Tongue (tissue), 2 donors: ENCODE measurements around the gene NIPBL. TPM values are rescaled to one million over a fixed set of nuclear protein-coding genes. Genes with fewer than 3 reads are reported as not detected.
"Not testable (repeated sequence)": the region's sequence is repeated elsewhere in the genome, so short reads cannot be mapped to it uniquely, and the experiment has no call there.

Source experiments
- DNase-seq: peaks from one replicate; pipeline ENCODE4 v3.0.0-alpha.2; 2015
- total RNA-seq: library from RNA; depleted of rRNA; stranded (reverse); fragments of >200 nt; gene quantifications from one replicate; pipeline ENCODE4 v1.2.3, GENCODE V29; 2014

Gene NIPBL
- total RNA-seq, 1 donor from 2014 or later: 73.5 TPM

DNA sequence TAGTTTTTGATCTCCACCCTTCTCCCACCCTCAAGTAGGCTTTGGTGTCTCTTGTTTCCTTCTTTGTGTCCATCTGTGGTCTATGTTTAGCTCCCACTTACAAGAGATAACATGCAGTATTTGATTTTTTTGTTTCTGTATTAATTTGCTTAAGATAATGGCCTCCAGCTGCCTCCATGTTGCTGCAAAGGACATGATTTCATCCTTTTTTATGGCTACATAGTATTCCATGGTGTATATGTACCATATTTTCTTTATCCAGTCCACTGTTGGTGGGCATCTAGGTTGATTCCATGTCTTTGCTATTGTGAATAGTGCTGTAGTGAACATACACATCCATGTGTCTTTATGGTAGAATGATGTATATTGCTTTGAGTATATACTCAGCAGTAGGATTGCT, 24.5 kb downstream of the NIPBL start:
- DNase-seq: not testable (repeated sequence)

DNA sequence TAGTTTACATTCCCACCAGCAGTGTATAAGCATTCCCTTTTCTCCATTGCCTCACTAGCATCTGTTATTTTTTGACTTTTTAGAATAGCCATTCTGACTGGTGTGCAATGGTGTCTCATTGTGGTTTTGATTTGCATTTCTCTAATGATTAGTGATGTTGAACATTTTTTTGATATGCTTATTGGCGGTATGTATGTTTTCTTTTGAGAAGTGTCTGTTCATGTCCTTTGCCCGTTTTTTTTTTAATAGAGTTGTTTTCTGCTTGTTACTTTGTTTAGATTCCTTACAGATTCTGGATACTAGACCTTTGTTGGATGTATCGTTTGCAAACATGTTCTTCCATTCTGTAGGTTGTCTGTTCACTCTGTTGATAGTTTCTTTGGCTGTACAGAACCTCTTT, 25.3 kb downstream of the NIPBL start:
- DNase-seq: no peak

DNA sequence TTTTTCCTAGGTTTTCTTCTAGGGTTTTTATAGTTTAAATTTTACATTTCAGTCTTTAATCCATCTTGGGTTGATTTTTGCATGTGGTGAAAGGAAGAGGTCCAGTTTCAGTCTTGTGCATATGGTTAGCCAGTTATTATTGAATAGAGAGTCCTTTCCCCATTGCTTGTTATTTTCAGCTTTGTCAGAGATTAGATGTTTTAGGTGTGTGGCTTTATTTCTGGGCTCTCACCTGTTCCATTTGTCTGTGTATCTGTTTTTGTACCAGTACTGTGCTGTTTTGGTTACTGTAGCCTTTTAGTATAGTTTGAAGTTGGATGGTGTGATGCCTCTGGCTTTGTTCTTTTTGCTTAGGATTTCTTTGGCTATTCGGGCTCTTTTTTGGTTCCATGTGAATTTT, 25.8 kb downstream of the NIPBL start:
- DNase-seq: no peak

DNA sequence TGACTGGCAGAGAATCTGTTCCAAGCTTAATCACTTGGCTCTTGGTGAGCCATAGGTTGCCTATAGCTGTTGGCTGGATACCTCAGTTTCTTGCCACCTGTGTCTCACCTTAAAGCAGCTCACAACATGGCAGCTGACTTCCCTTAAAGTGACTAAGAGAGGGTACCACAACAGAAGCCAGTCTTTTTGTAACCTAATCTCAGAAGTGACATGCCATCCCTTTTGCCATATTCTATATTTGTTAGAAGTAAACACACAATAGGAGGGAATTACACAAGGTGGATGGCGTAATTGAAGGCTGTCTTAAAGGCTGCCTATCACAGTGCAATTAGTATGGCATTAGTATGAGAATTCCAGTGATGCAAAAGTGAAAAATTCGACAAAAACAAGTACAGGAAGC, 28.1 kb downstream of the NIPBL start:
- DNase-seq: no peak

DNA sequence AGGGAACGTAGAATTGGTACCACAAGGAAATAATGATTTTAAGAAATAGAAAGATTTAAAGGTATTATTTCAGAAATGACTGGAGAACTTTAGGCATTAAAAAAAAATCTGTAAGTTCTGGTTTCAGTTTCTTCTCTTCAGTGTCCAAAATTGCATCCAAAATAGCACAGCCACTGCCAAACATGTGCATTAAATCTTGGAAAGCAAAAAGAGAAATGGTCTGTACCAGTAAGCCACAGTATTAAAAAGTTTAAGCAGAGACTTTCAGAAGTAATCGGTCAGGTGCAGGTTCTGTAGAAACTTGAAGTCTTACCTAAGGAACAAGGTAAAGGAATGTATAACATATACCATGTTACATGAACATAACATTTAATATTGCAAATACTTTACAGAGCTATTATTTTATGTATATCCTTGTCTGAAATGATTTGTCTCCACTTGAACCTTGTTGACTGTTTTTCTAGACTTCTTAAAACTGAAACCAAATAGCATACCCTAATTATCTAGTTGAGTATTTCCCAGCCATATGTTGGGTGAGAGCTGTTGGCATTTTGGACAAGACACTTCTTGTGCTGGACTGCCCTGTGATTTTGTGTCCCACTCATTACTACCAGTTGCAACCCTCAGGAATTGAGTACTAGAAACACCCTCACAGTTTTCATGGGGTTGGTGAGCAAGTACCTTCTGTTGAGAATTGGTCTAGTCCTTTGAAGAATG, 32.1 kb downstream of the NIPBL start:
- DNase-seq: peak; percentile 62

DNA sequence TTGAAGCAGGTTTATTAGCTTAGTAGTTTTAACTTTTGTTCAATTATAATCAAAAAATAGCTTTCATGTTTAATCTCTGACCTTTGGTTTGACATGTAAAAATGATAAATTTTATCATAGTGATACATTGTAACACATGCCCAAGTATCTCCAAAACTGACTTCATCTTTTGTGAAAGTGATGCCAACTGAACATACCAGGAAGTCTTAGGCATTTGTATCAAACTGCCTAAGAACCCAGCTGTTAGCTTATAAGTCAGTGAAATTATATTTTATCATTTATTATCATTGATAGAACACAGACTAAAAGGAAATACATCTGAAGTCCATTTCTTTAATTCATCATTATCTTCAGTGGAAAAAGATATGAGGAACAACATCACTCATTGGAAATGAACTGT, 39.1 kb downstream of the NIPBL start:
- DNase-seq: peak; percentile 26

DNA sequence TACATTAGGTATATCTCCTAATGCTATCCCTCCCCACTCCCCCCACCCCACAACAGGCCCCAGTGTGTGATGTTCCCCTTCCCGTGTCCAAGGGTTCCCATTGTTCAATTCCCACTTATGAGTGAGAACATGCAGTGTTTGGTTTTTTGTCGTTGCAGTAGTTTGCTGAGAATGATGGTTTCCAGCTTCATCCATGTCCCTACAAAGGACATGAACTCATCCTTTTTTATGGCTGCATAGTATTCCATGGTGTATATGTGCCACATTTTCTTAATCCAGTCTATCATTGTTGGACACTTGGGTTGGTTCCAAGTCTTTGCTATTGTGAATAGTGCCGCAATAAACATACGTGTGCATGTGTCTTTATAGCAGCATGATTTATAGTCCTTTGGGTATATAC, 40.0 kb downstream of the NIPBL start:
- not testable (repeated sequence) for DNase-seq

DNA sequence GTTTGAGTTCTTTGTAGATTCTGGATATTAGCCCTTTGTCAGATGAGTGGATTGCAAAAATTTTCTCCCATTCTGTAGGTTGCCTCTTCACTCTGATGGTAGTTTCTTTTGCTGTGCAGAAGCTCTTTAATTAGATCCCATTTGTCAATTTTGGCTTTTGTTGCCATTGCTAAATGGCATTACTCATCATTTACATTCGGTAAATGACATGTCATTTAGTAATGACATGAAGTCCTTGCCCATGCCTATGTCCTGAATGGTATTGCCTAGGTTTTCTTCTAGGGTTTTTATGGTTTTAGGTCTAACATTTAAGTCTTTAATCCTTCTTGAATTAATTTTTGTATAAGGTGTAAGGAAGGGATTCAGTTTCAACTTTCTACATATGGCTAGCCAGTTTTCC, 40.8 kb downstream of the NIPBL start:
- DNase-seq: not testable (repeated sequence)

DNA sequence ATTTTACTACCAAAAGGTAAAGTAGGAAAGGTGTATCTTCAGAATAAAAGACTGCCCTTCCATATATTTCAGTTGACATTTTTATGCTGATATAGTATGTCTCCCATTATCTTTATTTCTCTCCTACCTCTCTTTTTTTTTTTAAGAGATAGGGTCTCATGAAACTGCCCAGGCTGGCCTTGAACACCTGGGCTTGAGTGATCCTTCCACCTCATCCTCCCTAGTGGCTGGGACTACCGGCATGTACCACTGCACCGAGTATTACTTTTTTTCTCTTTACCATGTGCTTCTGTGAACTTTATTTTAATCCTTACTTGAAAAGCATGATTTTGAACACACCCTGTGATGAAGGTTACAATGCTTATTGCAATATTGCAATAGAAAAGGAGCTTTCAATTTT, 42.7 kb downstream of the NIPBL start:
- no peak for DNase-seq

DNA sequence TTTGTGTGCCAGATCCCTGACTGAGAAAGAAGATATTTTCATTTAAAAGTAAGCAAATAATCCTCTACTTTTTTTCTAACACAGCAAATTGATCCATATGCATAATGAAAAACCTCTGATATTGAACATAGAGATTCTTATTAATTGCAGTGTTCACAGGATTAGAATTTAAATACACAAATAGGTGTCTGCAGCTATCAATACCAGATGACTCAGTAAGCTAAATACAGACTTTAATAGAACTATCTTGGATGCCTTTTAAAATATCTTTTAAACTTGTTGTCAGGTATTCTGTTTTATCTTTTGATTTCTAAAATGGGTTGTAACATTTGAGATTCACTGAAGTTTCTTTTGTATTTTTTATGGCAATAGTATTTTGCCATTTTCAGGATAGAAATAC, 43.1 kb downstream of the NIPBL start:
- DNase-seq: no peak

DNA sequence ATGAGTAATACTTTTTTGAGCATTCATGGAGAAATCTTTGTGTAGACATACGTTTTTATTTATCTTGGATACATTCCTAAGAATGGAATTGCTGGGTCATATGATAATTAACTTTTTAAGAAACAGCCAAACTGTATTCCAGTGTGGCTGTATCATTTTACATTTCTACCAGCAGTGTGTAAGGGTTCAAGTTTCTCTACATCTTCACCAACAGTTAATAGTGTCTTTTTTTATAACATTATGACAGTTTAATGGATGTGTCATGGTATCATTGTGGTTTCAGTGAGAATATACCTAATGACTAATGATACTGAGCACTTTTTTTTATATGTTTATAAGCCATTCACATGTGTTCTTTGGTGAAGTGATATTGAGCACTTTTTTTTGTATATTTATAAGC, 52.4 kb downstream of the NIPBL start:
- DNase-seq: no peak

DNA sequence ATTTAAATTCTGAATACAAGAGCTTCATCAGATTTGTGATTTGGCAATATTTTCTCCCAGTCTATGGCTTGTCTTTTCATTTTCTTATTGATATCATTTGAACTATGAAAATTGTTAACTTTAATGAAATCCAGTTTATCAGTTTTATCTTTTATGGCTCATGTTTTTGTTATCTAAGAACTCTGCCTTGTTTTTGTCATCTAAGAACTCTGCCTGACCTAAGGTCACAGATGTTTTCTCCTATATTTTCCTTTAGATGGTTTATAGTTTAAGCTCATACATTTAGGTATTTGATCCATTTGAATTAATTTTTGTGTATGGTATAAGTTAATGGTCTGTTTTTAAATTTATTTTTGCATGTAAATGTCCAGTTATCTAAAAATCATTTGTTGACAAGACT, 52.9 kb downstream of the NIPBL start:
- DNase-seq: no peak

DNA sequence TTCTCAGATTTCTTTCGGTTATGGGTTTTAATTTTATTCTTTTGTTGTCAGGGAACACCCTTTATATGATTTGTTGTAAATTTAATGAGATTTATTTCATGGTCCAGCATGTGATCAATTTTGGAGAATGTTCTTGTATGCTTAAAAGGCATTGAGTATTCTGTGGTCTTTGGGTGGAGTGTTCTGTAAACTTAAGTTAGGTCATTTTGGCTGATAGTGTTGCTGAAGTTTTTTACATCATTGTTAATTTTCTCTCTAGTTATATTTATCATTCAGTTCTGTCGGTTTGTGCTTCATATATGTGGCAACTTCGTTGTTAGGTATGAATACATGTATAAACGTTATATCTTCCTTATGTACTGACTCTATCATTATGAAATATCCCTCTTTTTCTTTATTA, 55.5 kb downstream of the NIPBL start:
- no peak for DNase-seq

DNA sequence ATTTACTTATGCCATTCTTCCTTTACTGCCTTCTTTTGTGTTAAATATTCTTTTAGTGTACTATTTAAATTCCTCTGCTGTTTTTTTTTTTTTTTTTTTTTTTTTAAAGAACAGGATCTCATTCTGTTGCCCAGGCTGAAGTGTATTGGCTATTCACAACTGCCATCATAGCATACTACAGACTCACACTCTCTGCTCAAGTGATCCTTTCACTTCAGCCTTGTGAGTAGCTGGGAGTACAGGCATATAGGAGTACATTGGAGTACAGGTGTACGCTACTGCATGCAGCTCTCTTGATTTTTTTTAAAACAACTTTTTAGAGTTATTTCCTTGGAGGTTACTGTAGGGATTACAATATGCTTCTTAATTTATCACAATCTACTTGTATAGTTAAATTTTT, 56.1 kb downstream of the NIPBL start:
- DNase-seq: no peak

DNA sequence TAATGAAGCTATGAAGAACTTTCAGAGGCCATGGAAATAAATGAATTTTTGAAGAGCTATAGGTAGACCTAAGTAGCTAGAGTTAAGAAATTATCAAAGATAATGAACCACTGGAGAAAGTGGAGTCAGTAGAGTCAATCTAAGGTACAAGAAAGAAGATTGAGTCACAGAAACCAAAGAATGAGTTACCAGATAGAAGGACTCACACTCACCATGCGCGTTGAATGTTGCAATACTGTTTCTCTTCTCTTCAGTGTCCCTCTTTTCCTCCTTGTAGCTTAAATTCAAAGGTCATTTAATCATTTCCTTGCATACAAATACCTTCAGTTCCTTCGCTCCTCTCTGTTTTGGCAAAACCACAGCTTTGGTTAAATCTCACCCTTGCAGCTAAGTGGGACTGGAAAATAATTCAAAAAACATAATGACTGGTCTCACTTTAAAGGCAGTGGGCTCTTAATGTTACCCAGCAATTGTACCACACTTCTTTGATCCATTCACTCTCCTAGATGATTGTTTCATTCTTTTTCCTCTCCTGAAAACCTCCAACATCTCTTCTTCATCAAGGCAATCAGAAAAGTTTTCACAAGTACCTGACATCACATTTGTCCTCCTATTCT, 58.3 kb downstream of the NIPBL start:
- no peak for DNase-seq

DNA sequence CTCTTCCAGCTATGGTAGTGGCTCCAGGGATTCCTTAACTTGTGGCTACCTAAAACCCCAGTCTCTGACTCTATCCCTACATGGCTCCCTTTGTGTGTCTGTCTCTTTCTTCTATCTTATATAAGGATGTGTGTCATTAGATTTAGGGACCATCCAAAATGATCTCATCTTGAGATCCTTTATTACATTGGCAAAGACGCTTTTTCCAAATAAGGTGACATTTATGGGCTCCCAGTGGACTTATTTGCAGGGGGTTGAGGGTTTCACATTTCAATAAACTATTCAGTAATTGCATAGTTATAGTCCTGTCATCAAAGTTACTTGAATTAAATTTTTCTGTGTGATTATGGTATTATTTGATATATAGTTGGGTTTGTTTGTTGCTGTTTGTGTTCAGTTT, 59.2 kb downstream of the NIPBL start:
- DNase-seq: no peak

DNA sequence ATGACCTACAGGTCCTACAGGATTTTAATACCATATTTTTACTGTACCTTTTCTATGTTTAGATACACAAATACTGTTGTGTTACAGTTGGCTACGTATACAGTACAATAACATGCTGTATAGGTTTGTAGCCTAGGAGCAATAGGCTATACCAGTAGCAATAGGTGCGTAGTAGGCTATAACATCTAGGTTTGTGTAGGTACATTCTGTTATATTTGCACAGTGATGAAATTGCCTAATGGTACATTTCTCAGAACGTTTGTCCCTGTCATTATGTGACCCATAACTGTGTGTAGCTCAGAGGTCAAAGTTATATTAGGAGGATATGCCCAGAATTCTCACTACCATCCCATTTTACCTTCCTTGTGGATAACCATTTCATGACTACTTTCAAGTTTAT, 59.7 kb downstream of the NIPBL start:
- DNase-seq: no peak

DNA sequence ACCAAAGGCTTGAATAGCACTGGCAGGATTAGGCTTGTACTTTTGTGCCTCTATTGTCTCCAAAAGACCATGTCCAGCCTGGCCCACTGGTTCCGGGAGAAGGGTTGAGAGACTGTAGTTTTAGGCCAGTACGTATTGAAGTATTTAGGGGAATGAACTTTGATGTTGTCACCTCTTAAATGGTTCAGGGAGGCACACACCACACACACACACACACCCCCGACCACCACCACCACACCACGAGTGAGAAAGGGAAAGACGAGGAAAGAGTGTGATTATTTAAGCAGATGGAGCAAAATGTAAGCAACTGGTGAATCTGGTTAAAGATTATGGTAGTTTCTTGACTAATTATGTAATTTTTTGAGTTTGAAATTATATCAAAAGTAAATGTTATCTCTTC, 61.6 kb downstream of the NIPBL start:
- DNase-seq: no peak

DNA sequence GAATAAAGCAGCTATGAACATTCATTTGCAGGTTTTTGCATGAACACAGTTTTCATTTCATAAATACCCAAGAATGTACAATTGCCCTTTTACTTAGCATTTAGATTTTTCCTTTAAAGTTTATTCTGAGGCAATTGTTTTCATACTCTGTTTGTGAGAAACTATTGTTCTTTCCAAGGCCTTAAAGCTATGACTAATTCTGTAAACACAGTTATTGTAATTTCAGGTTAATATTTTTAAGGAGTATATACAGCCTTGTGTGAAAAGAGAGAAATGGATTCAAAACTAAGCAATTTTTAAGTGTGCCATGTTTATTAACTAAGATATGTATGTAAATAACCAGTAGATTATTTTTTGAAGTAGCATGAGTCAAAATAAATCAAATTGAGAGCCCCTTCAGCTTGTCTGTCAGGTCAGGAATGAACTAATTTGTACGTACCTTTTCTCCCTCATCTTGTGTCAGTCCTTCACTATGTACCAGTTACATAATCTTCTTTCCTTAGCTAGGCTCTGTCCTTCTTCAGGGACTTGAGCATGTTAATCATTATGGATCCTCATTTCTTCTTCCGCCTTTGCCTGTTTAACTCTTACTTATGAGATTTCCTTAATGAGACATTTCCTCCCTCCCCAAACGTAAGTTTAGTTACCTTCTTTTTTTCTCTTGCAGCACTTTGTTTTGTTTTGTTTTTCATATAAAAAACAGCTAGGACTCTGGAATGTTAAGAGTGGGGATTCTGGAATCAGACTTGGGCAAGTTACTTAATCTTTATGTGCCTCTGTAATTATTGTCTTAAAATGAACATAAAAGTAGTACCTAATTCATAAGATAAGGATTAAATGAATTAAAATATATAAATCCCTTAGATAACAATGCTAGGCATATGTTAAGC, 63.6 kb downstream of the NIPBL start:
- DNase-seq: no peak

DNA sequence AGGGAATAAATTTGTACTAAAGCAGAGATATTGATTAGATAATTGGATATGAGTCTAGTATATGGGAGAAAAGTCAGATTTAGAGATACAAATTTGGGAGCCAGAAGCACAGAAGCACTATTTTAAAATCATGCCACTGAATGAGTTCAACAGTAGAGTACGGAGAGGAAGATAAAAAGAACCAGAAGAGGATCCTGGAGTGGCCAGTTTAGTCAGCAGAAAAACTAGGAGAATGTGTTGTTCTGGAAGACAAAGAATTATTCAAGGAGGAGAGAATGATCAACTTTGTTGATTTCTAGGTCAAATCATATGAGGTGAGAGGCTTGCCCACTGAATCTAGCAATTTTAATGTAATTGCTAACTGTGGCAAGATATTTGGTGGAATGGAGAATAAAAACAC, 67.0 kb downstream of the NIPBL start:
- DNase-seq: no peak

DNA sequence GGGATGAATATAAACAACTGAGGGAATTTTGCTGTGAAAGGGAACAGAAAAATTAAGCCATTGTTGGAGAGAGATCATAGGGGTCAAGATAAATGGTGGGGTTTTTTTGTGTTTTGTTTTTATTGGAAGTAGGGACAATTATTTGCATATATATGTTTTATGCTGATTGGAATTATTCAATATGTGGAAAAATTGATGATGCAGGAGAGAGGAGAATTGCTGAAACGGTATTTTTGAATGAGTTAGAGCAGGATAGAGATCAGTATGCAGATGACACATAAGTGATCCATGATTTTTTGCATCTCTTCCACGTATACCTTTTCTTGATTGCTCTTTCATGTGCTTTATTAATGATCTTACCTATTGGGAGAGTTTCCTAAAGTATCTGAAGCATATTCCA, 67.5 kb downstream of the NIPBL start:
- no peak for DNase-seq

DNA sequence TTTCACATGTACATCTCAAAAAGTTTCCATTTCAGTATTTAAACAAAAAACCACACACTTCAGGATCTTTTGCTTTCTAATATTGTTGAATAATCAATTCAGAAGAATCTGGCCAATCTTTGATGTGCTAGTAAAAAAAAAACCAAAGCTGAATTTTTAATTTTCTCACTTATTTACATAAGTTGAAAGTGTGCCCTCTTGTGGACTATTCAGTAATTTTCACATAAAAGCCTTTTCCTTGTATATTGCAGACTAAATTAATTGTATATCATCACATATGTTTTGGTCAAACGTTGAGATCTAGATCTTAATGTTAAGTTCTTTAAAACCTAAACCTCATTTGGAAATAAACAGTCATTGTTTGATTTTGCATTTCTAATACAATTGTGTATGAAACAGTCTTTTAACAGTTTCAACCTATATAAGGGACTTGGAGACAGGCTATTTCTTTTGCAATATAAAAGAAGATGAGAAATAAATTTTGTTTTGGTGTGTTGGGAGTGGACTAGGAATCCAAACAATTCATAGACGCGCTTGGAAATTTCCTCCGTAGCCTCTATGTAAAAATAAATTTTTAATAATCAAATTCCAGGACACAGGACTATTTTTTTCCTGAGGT, 68.1 kb downstream of the NIPBL start:
- peak; percentile 79 for DNase-seq

DNA sequence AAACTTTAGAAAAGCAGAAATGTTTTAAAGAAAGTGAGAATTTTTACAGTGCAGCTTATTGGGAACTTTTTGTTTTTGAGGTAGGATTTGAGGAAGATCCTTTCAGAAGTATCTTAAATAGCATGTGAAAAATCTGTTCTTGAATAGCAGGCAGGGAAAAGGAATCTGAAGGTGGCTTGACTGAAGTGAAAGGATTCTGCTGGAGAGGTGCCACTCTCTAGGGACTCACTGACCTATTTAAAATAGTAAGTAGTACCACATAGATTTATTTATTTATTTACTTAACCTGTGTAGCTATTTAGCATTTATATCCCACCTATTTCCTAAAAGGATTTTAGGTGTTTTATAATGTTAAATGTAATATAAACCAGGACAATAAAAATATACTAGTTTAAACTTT, 69.1 kb downstream of the NIPBL start:
- no peak for DNase-seq
